IMR-90 (cell line): ENCODE results near the gene MCRIP2. TPM values are rescaled to one million over a fixed set of nuclear protein-coding genes. Genes with fewer than 3 reads are reported as not detected.

ENCODE experiments used
- ATAC-seq: fragments of 200-7000 bp; cut with Tn5 transposase; 2 replicates; pipeline ENCODE4 v1.9.1; 2020; ENCODE audit warnings: low read depth, mild to moderate bottlenecking, moderate library complexity
- BruUV-seq: library from RNA; stranded (reverse); fragments of 400-500 nt; replicated peaks from 2 replicates; lab custom pipeline; 2021; lab: Mats Ljungman, UMichigan
- CTCF ChIA-PET: fragments of 300-600 bp; formaldehyde crosslinking; extraction: SDS; loops from one replicate; lab custom pipeline; 2021; ENCODE audit warnings: antibody characterized with exemption; lab: Yijun Ruan, JAX
- POLR2A ChIA-PET: fragments of 300-600 bp; sonication (Branson Sonifier 250); formaldehyde crosslinking; loops from one replicate; lab custom pipeline; 2022; ENCODE audit warnings: antibody characterized with exemption; ENCODE audit not compliant: unreplicated experiment; lab: Charles Lee
- DNase-seq: peaks from one replicate; pipeline ENCODE4 v3.0.0; 2013
- H2AFZ ChIP-seq: replicated peaks from 2 replicates; pipeline ENCODE3; 2013; ENCODE audit warnings: low read length, mild to moderate bottlenecking; ENCODE audit not compliant: poor library complexity
- H2AK5ac ChIP-seq: 2 replicates; pipeline ENCODE4 v1.6.1; 2013; ENCODE audit warnings: low read depth, low read length, inconsistent platforms
- H2AK9ac ChIP-seq: replicated peaks from 2 replicates; pipeline ENCODE3; 2013; ENCODE audit warnings: mild to moderate bottlenecking, low read depth, low read length, moderate library complexity; ENCODE audit not compliant: poor library complexity
- H2BK120ac ChIP-seq: 2 replicates; pipeline ENCODE4 v1.6.1; 2013; ENCODE audit warnings: low read depth, low read length, inconsistent platforms
- H2BK15ac ChIP-seq: 3 replicates; pipeline ENCODE4 v1.6.1; 2013; ENCODE audit warnings: low read depth, low read length, inconsistent platforms
- H2BK20ac ChIP-seq: 2 replicates; pipeline ENCODE4 v1.6.1; 2013; ENCODE audit warnings: low read depth, mild to moderate bottlenecking, inconsistent platforms, low read length, moderate library complexity
- H2BK5ac ChIP-seq: 2 replicates; pipeline ENCODE4 v1.6.1; 2013; ENCODE audit warnings: mild to moderate bottlenecking, low read depth, low read length, inconsistent platforms; ENCODE audit not compliant: poor library complexity, severe bottlenecking
- H3K14ac ChIP-seq: replicated peaks from 2 replicates; pipeline ENCODE4 v1.6.1; 2013; ENCODE audit warnings: low read depth, low read length, inconsistent platforms
- H3K18ac ChIP-seq: 2 replicates; pipeline ENCODE4 v1.6.1; 2013; ENCODE audit warnings: low read depth, low read length, control low read depth
- H3K23ac ChIP-seq: 2 replicates; pipeline ENCODE4 v1.6.1; 2013; ENCODE audit warnings: low read depth, low read length, inconsistent platforms
- H3K27ac ChIP-seq: 2 replicates; pipeline ENCODE4 v1.5.1; 2013; ENCODE audit warnings: mild to moderate bottlenecking, control low read depth, low read length; ENCODE audit not compliant: insufficient read depth
- H3K27me3 ChIP-seq: 2 replicates; pipeline ENCODE4 v1.6.1; 2013; ENCODE audit warnings: low read length; ENCODE audit not compliant: control insufficient read depth, insufficient read depth
- H3K36me3 ChIP-seq: 2 replicates; pipeline ENCODE4 v1.6.1; 2013; ENCODE audit warnings: low read length, mixed read lengths; ENCODE audit not compliant: control insufficient read depth, insufficient read depth
- H3K4ac ChIP-seq: 2 replicates; pipeline ENCODE4 v1.6.1; 2013; ENCODE audit warnings: low read depth, low read length, inconsistent platforms
- H3K4me1 ChIP-seq: 2 replicates; pipeline ENCODE4 v1.6.1; 2013; ENCODE audit warnings: low read length, mixed read lengths; ENCODE audit not compliant: control insufficient read depth, insufficient read depth
- H3K4me2 ChIP-seq: 2 replicates; pipeline ENCODE4 v1.6.1; 2013; ENCODE audit warnings: low read depth, mild to moderate bottlenecking, control low read depth, low read length, moderate library complexity
- H3K4me3 ChIP-seq: 2 replicates; pipeline ENCODE4 v1.5.1; 2013; ENCODE audit warnings: low read depth, mild to moderate bottlenecking, control low read depth, low read length, moderate library complexity; ENCODE audit not compliant: insufficient read depth
- H3K56ac ChIP-seq: 2 replicates; pipeline ENCODE4 v1.6.1; 2013; ENCODE audit warnings: low read length, inconsistent platforms; ENCODE audit not compliant: insufficient read depth; ENCODE audit errors: extremely low read depth
- H3K79me1 ChIP-seq, 2 experiments: 2 replicates each; pipeline ENCODE4 v1.6.1; 2013; ENCODE audit warnings: low read length in 2 of 2, inconsistent platforms in 1 of 2, low read depth in 1 of 2
- H3K9ac ChIP-seq: 2 replicates; pipeline ENCODE4 v1.6.1; 2013; ENCODE audit warnings: low read depth, low read length, control low read depth
- H3K9me1 ChIP-seq: 2 replicates; pipeline ENCODE4 v1.6.1; 2013; ENCODE audit warnings: low read length, inconsistent platforms; ENCODE audit not compliant: insufficient read depth
- H3K9me3 ChIP-seq: 2 replicates; pipeline ENCODE4 v1.6.1; 2013; ENCODE audit warnings: low read length; ENCODE audit not compliant: control insufficient read depth, insufficient read depth
- H4K20me1 ChIP-seq: 2 replicates; pipeline ENCODE4 v1.6.1; 2013; ENCODE audit warnings: low read length, inconsistent platforms; ENCODE audit not compliant: insufficient read depth
- H4K5ac ChIP-seq: 2 replicates; pipeline ENCODE4 v1.6.1; 2013; ENCODE audit warnings: mild to moderate bottlenecking, low read depth, low read length, control low read depth
- H4K8ac ChIP-seq, 2 experiments: 2 replicates each; pipeline ENCODE4 v1.6.1; 2013; ENCODE audit warnings: low read depth in 2 of 2, low read length in 2 of 2, control low read depth in 1 of 2, inconsistent platforms in 1 of 2
- H4K91ac ChIP-seq: 2 replicates; pipeline ENCODE4 v1.6.1; 2013; ENCODE audit warnings: low read depth, low read length, inconsistent platforms; ENCODE audit not compliant: insufficient read depth
- BHLHE40 ChIP-seq: fragments of 150-350 bp; IDR thresholded peaks from 2 replicates; pipeline ENCODE4 v1.6.1; 2016; ENCODE audit warnings: mild to moderate bottlenecking, low read depth, low read length
- CEBPB ChIP-seq: IDR thresholded peaks from 2 replicates; pipeline ENCODE4 v1.6.1; 2012; ENCODE audit warnings: low read depth, low read length, improper control_type of control experiment
- FOS ChIP-seq: fragments of 150-350 bp; IDR thresholded peaks from 2 replicates; pipeline ENCODE4 v1.6.1; 2016; ENCODE audit warnings: low read depth, low read length
- MAZ ChIP-seq: IDR thresholded peaks from 2 replicates; pipeline ENCODE4 v1.6.1; 2012; ENCODE audit warnings: low read depth, mild to moderate bottlenecking, low read length, improper control_type of control experiment, moderate library complexity, borderline replicate concordance
- MXI1 ChIP-seq: IDR thresholded peaks from 2 replicates; pipeline ENCODE4 v1.6.1; 2012; ENCODE audit warnings: low read depth, mild to moderate bottlenecking, low read length, moderate library complexity, borderline replicate concordance
- NFE2L2 ChIP-seq: fragments of 150-350 bp; IDR thresholded peaks from 2 replicates; pipeline ENCODE4 v1.6.1; 2016; ENCODE audit warnings: low read depth, mild to moderate bottlenecking, low read length
- POLR2A ChIP-seq: IDR thresholded peaks from 2 replicates; pipeline ENCODE4 v1.6.1; 2012; ENCODE audit warnings: mild to moderate bottlenecking, low read depth, low read length
- RAD21 ChIP-seq: IDR thresholded peaks from 2 replicates; pipeline ENCODE4 v1.6.1; 2012; ENCODE audit warnings: low read length, improper control_type of control experiment
- RCOR1 ChIP-seq: IDR thresholded peaks from 2 replicates; pipeline ENCODE4 v1.6.1; 2012; ENCODE audit warnings: mild to moderate bottlenecking, low read length, improper control_type of control experiment; ENCODE audit not compliant: insufficient replicate concordance
- SMC3 ChIP-seq: fragments of 150-350 bp; IDR thresholded peaks from 2 replicates; pipeline ENCODE4 v1.6.1; 2016; ENCODE audit warnings: low read depth, mild to moderate bottlenecking, antibody characterized with exemption, low read length, moderate library complexity
- WGBS, 2 experiments: methylation state at CpG; one replicate each; pipeline versions ENCODE4 v1.1.5 to v1.1.7; 2013; ENCODE audit warnings: missing lambda C conversion rate in 2 of 2; ENCODE audit not compliant: insufficient read length in 1 of 2; ENCODE audit errors: extremely low coverage in 2 of 2; 5-methylcytosine and 5-hydroxymethylcytosine counted together
- dilution Hi-C: fragments of 300-500 bp; cut with HindIII; formaldehyde crosslinking; loops from one replicate; pipeline ENCODE4 v1.14.3; 2018; ENCODE audit warnings: low sequenced_read_pairs; ENCODE audit not compliant: unreplicated experiment
- in situ Hi-C: fragments of 300-500 bp; cut with MboI; formaldehyde crosslinking; loops from 3 replicates; pipeline ENCODE4 v1.14.3; 2019; ENCODE audit warnings: low sequenced_read_pairs, inconsistent platforms, mixed read lengths
- intact Hi-C: fragments of 100-400 bp; cut with micrococcal nuclease; formaldehyde crosslinking; loops from 2 replicates; pipeline ENCODE4 v1.10.0; 2022
- polyA plus RNA-seq, 3 experiments: library from polyadenylated mRNA; depleted of rRNA; stranded (reverse); fragments of >200 nt; gene quantifications; 2 replicates each; pipeline ENCODE4 v1.2.3, GENCODE V29; 2012; ENCODE audit warnings: low replicate concordance in 1 of 3
- total RNA-seq: library from RNA; depleted of rRNA; stranded (reverse); fragments of >200 nt; gene quantifications from 2 replicates; pipeline ENCODE4 v1.2.3, GENCODE V29; 2012
- TF ChIP-seq, protein P1 (sequence below): fragments of 150-350 bp; IDR thresholded peaks from 2 replicates; pipeline ENCODE4 v1.6.1; 2016; ENCODE audit warnings: low read depth, mild to moderate bottlenecking, low read length, moderate library complexity, borderline replicate concordance

The MCRIP2 gene
- total and polyA plus RNA-seq, 2 of the 4 experiments (the other 2 are of a cell fraction), result 6.3 to 19.6 TPM

DNA sequence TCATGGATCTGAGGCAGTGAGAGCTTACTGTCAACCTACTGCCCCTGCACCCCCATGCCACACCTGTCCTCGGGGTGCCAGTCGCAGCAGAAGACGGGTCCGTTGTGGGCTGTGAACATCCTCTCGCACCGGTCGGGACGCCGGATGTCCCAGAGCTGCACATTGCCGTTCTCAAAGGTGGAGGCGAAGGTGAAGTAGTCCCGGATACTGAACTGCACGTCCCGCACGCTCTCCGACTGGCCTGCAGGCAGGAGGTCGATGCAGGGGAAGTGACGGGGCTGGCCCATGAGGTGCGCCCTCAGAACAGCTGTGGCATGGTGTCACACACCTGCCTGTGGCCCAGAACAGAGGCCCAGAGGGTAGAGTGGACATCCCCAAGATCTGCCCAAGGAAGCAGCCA, 45.9 kb downstream of the MCRIP2 start:
- DNase-seq (no peak), ATAC-seq (no peak)
- Histone ChIP-seq H3K9me3 (no peaks in the 10 kb centered on the region), H3K4me1 (peaks cover 18% of the 10 kb centered on the region), H3K36me3 (peaks cover 29% of the 10 kb centered on the region), H3K9me1 (peaks cover 7% of the 10 kb centered on the region), H2BK20ac (no peak overlapping the region), H4K20me1 (peaks cover 9% of the 10 kb centered on the region), H4K5ac (no peak overlapping the region), H2AFZ (no peak overlapping the region), H3K23ac (no peak overlapping the region), H2BK15ac (no peak overlapping the region), H3K9ac (no peak overlapping the region), H3K56ac (no peak overlapping the region), H4K8ac (no peak overlapping the region), H3K27me3 (peaks cover 4% of the 10 kb centered on the region), H3K18ac (no peak overlapping the region), H3K79me1 (peaks cover 10 to 45% of the 10 kb centered on the region in 2 experiments), H2BK120ac (no peak overlapping the region), H2AK5ac (no peak overlapping the region), H2BK5ac (no peak overlapping the region), H3K4me2 (no peak overlapping the region), H3K4me3 (no peak overlapping the region), H4K91ac (no peak overlapping the region), H2AK9ac (no peak overlapping the region), H3K4ac (no peak overlapping the region), H3K14ac (no peak overlapping the region), H3K27ac (no peak overlapping the region)
- ChIA-PET CTCF (no interaction called here), POLR2A (no interaction called here)
- intact Hi-C loops, result no loop called here
- BruUV-seq, result no TSS peak
- in situ Hi-C loops, result no loop called here
- dilution Hi-C loops, result no loop called here
- no peak for TF ChIP-seq MXI1
- TF ChIP-seq FOS, result no peak
- no peak for TF ChIP-seq MAZ
- no peak for TF ChIP-seq RAD21
- no peak for TF ChIP-seq CEBPB
- TF ChIP-seq NFE2L2, result no peak
- TF ChIP-seq, protein P1, sequence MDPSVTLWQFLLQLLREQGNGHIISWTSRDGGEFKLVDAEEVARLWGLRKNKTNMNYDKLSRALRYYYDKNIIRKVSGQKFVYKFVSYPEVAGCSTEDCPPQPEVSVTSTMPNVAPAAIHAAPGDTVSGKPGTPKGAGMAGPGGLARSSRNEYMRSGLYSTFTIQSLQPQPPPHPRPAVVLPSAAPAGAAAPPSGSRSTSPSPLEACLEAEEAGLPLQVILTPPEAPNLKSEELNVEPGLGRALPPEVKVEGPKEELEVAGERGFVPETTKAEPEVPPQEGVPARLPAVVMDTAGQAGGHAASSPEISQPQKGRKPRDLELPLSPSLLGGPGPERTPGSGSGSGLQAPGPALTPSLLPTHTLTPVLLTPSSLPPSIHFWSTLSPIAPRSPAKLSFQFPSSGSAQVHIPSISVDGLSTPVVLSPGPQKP, result no peak
- TF ChIP-seq RCOR1, result no peak
- TF ChIP-seq POLR2A, result no peak
- TF ChIP-seq BHLHE40, result no peak
- no peak for TF ChIP-seq SMC3
- 96% methylated on average over 13 of the region's 19 CpGs; no CpG with 5 or more reads in 1 of the 2 experiments for WGBS, 2 experiments
